Hippocampal formation (tissue), 2 donors: ENCODE data around the gene PACC1.
"Not testable (repeated sequence)": the region's sequence is repeated elsewhere in the genome, so short reads cannot be mapped to it uniquely, and the experiment has no call there.

Source experiments
- DNase-seq, 2 donors: peaks; one replicate each; lab custom pipeline; 2025; lab: John Stamatoyannopoulos, UW

The PACC1 gene

DNA sequence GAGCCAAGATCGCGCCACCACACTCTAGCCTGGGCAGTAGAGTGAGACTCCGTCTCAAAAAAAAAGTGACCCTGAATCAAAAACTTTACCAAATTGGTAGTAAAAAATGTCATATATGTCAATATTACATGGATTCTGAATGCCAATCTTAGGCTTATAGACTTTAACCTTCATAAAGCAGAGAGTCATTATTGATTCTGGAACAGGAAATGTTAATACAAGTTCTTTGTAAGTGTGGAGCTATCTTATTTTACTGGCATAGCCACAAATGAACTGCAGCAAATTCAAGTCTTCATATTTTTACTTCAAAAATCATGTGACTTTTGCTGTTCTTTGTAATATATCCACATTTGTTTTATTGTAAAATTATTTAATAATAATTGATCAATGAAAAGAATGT is 88.1 kb downstream of the PACC1 start:
- DNase-seq = no peak

DNA sequence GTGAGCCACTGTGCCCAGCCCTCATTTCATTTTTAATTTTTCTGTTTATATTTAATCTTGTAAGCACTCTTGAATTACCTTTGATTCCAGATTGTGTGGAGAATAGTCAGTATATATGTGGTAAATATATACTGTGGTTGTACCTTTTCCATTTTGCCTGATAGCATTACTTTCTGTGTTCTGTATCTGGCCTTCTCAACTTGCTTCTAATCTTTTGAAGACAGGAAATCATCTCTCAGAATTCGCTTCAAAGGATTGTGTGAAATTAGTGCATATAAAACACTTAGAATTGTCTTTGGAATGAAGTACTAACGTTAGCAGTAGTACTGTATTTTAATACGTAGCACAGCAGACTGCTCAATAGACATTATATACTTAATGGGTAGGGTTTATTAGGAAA is 91.6 kb downstream of the PACC1 start:
- DNase-seq = no peak

DNA sequence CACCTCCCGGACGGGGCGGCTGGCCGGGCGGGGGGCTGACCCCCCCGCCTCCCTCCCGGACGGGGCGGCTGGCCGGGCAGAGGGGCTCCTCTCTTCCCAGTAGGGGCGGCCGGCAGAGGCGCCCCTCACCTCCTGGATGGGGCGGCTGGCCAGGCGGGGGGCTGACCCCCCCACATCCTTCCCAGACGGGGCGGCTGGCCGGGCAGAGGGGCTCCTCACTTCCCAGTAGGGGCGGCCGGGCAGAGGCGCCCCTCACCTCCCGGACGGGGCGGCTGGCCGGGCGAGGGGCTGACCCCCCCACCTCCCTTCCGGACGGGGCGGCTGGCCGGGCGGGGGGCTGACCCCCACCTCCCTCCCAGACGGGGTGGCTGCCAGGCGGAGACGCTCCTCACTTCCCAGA is 93.7 kb downstream of the PACC1 start:
- DNase-seq = not testable (repeated sequence)

DNA sequence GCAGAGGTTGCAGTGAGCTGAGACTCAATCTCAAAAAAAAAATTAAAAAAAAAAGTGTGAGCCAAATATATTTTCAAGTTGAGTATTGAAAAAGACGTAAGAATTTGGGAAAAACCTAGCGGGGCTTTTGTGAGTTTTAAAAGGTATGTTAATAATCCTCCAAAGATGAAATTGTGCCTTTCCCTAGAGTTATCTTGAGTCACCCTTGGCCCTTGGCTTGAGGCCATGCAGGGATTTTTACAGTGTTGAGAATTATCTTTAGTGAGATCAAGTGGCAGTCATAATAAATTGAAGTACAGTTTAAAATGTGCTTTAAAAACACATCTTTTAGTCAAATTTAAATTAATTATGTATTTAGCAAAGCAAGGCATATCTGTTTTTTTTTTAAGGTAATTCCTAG is 96.8 kb downstream of the PACC1 start:
- no peak for DNase-seq

DNA sequence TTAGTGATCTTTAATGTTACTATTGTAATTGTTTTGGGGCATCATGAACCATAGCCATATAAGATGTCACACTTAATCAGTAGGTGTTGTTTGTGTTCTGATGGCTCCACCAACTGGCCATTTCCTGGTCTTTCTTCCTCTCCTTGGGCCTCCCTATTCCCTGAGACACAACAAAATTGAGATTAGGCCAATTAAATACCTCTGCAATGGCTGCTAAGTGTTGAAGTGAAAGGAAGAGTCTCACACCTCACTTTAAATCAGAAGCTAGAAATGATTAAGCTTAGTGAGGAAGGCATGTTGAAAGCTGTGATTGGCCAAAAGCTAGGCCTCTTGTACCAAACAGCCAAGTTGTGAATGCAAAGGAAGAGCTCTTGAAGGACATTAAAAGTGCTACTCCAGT is 98.8 kb downstream of the PACC1 start:
- peak in 1 of 2 donors; percentile 1 for DNase-seq

DNA sequence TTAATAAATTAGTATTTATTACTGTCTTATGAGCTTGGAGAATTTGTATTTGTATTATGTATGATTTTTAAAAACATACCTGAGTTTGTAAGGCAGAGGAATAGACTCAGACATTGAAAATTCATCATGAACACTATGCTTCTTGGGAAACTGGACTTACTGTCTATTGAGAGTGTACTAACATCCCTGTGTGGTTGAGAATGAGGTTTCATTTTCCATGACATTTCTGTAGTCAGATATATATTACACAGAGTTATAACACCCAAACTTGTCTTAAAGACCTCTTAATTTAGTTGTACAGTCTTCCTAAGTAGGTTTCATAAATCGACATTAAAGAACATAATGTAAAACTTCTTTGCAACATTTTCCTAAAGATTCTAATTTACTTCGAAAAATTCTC is 99.5 kb downstream of the PACC1 start:
- no peak for DNase-seq
